NB4 (cell line): ENCODE data around the gene CCDC15.

Experiments used
- CTCF ChIP-seq: IDR thresholded peaks from one replicate; pipeline ENCODE4 v1.5.1; 2012; ENCODE audit warnings: low read depth, low read length
- MAX ChIP-seq: IDR thresholded peaks from 2 replicates; pipeline ENCODE4 v1.6.1; 2011; ENCODE audit warnings: low read depth, low read length
- POLR2A ChIP-seq: IDR thresholded peaks from 2 replicates; pipeline ENCODE4 v1.6.1; 2011; ENCODE audit warnings: mild to moderate bottlenecking; ENCODE audit not compliant: insufficient read length; ENCODE audit errors: extremely low read depth

- TF ChIP-seq POLR2A (no peak), CTCF (no peak), MAX (no peak)
Observed at GRCh38 chr11:125072961-125073590, 119.1 kb downstream of the CCDC15 start.
